Right forelimb (tissue), 1 donor: Measurements from ENCODE around the gene CNPPD1.
A peak's percentile ranks its signal among the peaks of the same experiment; 100 is the strongest.
"Not testable (repeated sequence)": the region's sequence is repeated elsewhere in the genome, so short reads cannot be mapped to it uniquely, and the experiment has no call there.

Source experiments
- DNase-seq: peaks from one replicate; pipeline ENCODE4 v3.0.0-alpha.2; 2018

Gene CNPPD1

DNA sequence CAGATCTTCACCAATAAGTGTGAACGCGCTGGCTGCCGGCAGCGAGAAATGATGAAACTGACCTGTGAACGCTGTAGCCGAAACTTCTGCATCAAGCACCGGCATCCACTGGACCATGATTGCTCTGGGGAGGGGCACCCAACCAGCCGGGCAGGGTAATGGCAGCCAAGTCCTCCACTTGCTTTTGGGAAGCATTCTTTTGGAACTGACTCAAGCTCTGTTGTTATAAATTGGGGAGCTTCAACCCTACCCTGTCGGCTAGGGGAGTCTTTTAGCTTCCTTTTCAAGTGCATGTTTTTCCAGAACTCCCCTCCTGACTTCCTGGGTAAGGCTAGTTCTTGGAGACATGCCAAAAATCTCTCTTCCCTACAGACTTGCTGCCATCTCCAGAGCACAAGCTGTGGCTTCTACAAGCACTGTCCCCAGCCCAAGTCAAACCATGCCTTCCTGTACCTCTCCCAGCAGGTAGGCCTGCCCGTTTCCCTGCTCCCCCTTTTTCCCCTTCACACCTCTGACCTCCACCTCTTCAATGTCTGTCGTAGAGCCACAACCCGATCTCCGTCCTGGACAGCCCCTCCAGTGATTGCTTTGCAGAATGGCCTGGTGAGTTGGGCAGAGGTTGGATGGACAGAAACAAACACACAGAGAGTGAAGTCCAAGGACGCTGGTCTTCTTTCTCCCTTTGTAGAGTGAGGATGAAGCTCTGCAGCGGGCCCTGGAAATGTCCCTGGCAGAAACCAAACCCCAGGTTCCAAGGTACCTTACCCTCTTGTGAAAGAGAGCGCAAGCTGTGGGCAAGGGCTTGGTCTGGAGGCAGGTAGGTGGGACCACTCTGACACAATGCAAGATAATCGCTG is 31.4 kb upstream of the CNPPD1 start:
- DNase-seq: no peak

DNA sequence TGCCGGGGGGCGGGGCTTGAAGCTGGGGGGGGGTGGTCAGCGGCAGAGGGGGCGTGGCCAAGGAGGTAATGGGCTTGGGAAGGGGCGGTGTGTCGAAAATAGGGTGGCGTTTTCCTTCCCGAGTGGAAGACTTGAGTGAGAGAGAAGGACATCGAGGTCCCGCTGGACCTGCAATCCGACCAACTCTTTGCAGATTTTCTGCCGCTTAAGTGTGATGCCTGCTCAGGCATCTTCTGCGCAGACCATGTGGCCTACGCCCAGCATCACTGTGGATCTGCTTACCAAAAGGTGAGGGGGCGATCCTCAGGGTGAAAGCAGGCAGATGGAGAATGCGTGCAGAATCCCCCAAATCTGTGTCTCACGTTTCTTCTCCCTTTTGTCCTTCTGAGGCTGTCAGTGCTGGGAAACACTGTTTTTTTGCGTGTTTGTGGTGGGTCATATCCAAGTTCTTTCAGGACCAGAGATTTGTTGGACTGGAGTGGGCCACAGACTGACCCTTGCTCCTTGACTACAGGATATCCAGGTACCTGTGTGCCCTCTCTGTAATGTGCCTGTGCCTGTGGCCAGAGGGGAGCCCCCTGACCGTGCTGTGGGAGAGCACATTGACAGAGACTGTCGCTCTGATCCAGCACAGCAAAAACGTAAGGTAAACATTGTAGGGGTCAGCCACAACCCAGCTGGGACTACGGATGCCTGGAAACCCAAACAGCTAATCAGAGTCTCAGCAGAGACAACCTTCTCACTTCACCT is 30.6 kb upstream of the CNPPD1 start:
- no peak for DNase-seq

DNA sequence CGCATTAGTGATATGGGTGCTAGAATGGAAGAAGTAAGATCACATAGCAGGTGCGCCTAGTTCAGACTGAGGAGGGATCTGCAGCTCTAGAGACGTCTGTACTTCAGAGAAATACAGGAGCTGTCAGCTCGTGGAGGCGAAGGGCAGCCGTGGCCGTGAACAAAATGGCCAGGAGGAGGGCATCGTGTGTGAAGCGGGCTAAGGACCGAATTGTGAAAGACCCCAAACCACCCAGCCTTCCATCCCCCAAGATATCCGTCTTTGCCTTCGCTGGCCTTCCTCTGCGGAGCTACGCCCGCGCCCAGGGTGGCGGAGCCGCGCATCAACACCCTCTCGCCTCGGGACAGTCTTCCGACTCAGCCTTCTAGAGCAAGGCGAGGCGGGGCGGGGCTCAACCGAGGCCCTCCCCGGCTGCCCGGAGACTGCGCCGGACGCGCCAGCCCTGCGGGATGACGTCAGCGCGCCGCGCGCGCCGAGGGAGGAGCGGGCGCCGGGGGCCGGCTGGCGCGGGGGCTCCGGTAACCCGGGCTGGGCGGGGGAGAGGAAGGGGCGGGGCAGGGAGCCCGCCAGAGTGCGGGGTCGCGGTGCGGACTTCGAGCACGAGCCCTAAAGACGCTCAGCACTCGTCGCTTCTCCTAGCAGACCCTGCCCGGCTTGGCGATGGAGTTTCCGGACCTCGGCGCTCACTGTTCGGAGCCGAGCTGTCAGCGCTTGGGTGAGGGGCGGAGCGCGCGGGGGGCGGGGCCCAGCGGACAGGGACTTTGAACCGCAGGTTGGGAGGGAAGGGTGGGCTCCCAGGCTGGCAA is 29.8 kb upstream of the CNPPD1 start, which contains the start of gene ZFAND2B:
TSS of gene ZFAND2B (plus strand) at position 455 of the 806 bp plus-strand sequence. CDS start at position 661, 206 bp downstream.
- DNase-seq: peak; percentile 98

DNA sequence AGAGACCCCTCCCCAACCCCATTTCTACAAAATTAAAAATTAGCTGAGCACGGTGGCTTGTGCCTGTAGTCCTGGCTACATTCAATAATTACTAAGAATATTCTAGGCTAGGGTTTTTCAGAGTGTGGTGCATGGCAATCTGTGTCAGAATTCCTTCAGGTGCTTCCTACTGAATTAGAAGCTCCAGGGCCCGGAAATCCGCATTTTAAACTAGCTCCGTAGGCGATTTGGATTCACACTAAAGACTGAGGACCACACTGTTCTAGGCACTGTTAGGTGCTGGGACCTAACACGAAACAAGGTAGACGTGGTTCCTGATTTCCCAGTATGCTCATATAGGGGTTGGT is 29.2 kb upstream of the CNPPD1 start:
- DNase-seq: no peak

DNA sequence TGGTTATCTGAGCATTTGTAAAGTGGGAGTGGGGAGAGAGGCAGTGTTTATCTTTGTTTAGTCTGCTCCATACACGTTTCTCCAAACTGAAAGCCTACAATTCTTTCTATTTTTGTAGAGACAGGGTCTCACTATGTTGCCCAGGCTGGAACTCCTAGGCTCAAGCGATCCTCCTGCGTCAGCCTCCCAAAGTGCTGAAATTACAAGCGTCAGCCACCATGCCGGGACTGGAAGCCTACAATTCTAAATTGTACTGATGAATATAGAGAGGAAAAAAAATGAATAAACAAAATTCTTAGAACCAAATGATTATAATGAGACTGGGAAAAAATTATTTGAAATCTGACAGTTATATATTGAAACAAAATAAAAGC is 28.4 kb upstream of the CNPPD1 start:
- no peak for DNase-seq

DNA sequence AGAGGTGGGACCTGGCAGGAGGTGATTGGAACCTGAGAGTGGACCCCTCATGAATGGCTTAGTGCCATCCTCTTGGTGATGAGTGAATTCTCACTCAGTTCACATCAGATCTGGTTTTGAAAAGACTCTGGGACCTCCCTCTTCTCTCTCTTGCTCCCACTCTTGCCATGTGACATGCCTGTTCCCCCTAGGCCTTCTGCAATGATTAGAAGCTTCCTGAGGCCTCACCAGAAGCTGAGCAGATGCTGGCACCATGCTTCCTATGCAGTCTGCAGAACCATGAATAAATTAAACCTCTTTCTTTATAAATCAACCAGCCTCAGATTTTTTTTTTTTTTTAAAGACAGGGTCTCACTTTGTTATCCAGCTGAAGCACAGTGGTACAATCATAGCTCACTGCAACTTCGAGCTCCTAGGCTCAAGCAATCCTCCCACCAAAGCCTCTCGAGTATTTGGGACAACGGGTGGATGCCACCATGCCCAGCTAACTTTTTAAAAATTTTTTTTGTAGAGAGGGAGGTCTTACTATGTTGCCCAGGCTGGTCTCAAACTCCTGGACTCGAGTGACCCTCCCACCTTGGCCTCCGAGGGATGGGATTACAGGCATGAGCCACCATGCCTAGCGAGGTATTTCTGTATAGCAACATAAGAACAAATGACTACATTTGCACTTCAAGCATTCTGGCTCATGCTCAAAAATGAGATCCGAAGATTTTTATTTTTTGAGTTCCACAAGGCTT is 27.9 kb upstream of the CNPPD1 start:
- no peak for DNase-seq

DNA sequence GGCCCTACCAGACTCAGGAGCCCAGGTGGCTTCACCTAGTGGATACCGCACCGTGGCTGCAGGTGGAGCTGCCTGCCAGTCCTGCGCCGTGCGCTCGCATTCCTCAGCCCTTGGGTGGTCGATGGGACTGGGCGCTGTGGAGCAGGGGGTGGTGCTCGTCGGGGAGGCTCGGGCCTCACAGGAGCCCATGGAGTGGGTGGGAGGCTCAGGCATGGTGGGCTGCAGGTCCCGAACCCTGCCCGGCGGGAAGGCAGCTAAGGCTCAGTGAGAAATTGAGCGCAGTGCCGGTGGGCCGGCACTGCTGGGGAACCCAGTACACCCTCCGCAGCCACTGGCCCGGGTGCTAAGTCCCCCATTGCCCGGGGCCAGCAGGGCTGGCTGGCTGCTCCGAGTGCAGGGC is 24.6 kb upstream of the CNPPD1 start:
- not testable (repeated sequence) for DNase-seq

DNA sequence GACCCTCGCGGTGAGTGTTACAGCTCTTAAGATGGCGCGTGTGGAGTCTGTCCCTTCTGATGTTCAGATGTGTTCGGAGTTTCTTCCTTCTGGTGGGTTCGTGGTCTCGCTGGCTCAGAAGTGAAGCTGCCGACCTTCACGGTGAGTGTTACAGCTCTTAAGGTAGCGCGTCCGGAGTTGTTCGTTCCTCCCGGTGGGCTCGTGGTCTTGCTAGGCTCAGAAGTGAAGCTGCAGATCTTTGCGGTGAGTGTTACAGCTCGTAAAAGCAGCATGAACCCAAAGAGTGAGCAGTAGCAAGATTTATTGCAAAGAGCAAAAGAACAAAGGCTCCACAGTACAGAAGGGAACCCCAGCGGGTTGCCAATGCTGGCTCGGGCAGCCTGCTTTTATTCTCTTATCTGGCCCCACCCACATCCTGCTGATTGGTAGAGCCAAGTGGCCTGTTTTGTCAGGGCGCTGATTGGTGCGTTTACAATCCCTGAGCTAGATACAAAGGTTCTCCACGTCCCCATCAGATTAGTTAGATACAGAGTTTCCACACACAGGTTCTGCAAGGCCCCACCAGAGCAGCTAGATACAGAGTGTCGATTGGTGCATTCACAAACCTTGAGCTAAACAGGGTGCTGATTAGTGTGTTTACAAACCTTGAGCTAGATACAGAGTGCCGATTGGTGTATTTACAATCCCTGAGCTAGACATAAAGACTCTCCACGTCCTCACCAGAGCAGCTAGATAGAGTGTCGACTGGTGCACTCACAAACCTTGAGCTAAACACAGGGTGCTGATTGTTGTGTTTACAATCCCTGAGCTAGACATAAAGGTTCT is 24.0 kb upstream of the CNPPD1 start:
- not testable (repeated sequence) for DNase-seq

DNA sequence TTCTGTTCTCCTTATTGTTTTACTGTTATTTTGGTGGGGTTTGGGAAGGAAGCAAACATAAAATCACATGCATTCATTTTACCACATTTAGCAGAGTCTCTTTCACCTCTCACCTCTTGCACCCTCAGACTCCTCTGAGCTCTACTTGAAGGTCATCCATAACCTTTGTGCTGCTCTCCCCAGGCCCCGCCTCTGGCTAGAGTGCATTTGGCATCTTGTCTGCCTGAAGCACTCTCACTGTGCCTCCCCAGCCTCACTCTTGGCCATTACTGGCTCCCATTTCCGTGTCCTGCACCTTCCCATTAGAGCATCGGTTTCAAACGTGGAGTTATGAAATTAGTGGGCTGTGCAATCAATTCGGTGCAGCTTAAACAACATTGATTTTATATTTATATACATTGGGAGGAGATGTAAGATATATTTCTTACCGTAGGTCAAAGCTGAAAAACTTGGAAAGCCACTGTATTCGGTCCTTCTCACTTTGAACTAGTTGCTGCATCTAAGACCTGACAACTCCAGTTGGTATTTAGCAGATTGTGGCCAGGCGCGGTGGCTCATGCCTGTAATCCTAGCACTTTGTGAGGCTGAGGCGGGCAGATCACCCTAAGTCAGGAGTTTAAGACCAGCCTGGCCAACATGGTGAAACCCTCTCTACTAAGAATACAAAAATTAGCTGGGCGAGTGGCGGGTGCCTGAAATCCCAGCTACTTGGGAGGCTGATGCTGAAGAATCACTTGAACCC is 22.9 kb upstream of the CNPPD1 start:
- no peak for DNase-seq

DNA sequence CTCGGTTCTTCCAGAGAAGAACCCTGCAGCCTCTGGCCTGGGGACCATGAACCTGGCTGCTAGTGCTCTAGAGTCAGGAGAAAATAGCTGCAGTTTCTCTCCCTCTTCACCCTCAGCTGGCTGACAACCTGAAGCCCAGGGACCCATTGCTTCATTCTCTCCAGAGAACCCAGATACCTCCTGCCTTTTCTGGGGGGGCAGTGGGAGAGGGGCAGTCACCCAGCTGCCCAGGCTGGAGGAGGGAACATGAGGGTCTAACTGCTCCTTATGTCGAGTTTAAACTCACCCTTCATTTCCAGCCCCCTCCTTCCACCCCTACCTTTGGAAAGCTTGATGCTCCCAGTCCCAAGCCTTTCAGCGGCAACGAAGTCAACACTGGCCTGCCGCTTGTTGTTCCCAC is 22.2 kb upstream of the CNPPD1 start:
- DNase-seq: no peak

DNA sequence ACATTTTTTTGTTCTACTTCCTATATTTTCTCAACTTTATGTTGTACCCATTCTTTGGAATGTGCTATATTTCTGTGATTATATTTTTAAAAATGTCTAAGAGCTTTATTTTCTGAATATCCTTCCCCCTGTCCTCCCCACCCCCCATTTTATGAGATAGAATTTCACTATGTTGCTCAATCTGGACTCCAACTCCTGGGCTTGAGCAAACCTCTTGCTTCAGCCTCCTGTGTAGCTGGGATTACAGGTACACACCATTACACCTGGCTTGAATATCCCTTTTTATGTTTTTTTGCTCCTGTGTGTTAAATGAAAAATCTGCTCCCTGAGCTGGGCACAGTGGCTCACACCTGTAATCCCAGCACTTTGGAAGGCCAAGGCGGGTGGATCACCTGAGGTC is 20.7 kb upstream of the CNPPD1 start:
- DNase-seq: no peak

DNA sequence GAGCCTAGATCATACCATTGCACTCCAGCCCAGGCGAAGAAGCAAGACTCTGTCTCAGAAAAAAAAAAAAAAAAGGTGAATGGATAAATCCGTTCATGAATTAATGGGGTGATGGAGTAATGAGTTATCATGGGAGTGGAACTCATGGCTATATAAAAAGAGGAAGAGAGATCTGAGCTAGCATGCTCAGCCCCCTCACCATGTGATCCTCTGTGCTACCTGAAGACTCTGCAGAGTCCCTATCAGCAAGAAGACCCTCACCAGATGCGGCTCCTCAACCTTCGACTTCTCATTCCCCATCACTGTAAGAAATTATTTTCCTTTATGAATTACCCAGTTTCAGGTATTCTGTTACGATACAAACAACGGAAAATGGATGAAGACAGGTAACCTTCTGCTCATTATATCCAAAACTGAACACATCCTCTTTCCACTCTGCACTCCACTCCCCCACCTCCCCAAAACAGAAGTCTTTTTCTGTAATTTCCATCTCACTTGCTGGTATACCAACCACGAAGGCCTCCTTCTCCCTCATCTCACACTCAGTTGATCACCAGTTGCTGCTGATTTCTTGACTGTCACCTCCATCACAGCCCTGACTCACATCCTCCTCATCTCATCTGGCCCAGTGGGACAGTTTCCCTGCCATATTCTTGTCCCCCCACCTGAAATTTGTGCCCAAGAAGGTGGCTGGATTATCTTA is 10.2 kb upstream of the CNPPD1 start:
- no peak for DNase-seq

DNA sequence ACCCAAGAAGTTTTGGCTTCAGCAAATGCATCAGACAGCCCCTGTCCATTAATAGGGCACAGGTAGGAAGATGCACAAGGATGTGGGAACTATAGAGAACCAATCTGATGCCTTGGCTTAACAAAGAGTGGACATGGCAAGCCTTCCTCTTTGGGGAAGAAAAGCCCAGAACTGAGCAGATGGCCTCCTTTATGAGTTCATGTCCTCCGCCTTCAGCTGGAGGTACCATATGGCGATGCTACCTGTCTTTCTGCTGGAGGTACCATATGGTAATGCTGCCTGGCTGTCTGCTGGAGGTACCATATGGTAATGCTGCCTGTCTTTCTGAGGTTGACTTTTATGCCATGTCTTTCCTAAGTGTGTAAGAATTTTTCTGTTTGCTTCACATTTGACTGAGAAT is 7.4 kb upstream of the CNPPD1 start:
- DNase-seq: no peak

DNA sequence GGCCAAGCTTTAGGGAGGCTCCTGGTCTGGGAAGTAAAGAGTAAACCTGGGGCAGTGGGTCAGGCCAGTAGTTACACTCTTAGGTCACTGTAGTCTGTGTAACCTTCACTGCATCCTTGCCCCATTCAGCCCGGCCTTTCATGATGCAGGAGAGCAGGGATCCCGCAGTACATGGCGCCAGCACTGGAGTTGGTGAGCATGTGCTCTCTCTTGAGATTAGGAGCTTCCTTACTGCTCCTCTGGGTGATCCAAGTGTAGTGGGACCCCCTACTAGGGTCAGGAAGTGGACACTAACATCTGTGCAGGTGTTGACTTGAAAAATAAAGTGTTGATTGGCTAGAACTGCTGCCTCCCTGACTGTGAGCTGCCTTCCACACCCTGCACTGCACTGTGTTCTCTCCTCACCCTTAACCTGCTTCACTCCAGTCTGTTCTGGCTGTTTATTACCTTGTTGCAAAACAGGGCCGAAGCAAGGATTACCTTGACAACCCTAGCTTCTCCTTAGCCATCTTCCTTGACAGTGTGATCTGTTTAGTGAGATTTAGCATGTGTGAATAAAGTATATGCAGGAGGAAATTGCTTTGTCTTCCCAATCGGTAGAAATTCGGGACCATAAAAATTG is 6.5 kb upstream of the CNPPD1 start:
- no peak for DNase-seq

DNA sequence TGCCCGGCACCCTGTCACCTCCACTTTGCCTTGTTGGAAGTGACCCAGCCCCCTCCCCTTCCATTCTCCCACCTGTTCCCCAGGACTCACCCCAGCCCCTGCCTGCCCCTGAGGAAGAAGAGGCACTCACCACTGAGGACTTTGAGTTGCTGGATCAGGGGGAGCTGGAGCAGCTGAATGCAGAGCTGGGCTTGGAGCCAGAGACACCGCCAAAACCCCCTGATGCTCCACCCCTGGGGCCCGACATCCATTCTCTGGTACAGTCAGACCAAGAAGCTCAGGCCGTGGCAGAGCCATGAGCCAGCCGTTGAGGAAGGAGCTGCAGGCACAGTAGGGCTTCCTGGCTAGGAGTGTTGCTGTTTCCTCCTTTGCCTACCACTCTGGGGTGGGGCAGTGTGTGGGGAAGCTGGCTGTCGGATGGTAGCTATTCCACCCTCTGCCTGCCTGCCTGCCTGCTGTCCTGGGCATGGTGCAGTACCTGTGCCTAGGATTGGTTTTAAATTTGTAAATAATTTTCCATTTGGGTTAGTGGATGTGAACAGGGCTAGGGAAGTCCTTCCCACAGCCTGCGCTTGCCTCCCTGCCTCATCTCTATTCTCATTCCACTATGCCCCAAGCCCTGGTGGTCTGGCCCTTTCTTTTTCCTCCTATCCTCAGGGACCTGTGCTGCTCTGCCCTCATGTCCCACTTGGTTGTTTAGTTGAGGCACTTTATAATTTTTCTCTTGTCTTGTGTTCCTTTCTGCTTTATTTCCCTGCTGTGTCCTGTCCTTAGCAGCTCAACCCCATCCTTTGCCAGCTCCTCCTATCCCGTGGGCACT is 5.8 kb upstream of the CNPPD1 start:
- DNase-seq: no peak

DNA sequence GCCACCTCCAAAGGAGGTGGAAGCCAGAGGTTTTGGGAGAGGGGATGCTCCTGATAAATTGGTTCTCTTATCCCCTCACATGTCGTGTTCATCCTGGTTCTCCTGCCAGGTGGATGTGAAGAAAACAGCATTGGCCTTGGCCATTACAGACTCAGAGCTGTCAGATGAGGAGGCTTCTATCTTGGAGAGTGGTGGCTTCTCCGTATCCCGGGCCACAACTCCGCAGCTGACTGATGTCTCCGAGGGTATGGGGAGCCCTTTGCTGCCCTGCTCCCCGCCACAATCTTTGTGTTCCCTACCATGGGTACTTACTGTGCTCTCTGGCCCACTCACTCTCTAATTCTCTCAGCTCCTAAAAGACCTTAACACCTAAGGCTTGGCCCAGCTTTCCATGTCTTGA is 4.8 kb upstream of the CNPPD1 start:
- no peak for DNase-seq

DNA sequence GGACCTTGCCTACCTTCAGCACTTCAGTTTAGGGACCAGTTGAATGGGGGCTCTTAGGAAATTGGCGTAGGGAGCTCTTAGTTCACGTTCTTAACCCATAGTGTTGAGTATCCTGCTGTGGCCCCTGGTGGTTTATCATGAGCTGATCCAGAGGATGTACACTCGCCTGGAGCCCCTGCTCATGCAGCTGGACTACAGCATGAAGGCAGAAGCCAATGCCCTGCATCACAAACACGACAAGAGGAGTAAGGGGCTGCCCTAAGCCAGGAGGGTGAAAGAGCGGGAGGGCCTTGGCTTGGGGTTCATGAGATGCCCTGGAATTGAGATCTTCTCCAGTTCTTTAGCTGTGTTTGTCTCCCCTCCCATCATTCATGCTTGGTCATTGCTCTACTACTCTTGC is 4.2 kb upstream of the CNPPD1 start:
- DNase-seq: no peak

DNA sequence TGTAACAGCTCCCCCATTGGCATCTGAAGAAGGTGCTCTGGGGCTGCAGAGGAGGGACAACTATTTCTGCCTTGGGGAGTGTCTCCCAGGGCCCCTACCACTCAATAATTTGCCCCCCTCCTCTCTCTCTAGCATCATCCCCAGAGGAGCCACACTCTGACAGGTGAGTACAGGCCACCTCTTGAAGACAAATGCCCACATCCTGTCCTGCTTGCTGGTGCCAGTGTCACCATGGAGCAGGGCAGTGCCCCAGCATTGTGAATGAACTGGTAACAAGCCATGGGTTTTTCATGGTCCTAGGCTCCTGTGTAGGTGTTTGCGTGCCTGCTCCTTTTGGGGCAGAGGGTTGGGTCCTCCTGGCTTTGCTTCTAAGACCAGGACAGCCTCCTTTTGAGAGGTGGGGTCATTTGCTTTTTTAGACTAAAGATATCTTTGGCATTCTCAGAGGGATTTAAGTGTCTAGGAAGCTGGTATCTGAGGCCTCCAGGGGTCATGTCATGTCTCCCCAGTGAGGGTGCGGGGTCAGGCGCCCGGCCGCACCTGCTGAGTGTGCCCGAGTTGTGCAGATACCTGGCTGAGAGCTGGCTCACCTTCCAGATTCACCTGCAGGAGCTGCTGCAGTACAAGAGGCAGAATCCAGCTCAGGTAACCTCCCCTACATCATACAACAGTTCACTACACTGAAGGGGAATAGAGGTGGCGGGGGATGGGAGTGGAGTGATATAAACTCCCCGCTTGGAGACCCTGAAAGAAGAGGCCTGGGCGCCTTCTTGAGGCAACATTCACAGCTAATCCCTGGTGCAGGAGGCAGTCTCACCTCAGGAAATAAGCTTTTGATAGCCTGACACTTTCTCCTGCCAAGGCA is 3.1 kb upstream of the CNPPD1 start:
- DNase-seq: no peak
